ENCODE measurements around the gene CYP3A4.
"Not testable (repeated sequence)": the region's sequence is repeated elsewhere in the genome, so short reads cannot be mapped to it uniquely, and the experiment has no call there.

CYP3A4 gene

GRCh38 chr7:99751322-99752052, 32.5 kb downstream of the CYP3A4 start:
- DNase-seq, result not testable (repeated sequence)

GRCh38 chr7:99748846-99749579, 35.0 kb downstream of the CYP3A4 start:
- no peak for DNase-seq

DNA sequence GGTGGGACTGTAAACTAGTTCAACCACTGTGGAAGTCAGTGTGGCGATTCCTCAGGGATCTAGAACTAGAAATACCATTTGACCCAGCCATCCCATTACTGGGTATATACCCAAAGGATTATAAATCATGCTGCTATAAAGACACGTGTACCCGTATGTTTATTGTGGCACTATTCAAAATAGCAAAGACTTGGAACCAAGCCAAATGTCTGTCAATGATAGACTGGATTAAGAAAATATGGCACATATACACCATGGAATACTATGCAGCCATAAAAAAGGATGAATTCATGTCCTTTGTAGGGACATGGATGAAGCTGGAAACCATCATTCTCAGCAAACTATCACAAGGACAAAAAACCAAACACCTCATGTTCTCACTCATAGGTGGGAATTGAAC, 37.1 kb downstream of the CYP3A4 start:
- not testable (repeated sequence) for DNase-seq

DNA sequence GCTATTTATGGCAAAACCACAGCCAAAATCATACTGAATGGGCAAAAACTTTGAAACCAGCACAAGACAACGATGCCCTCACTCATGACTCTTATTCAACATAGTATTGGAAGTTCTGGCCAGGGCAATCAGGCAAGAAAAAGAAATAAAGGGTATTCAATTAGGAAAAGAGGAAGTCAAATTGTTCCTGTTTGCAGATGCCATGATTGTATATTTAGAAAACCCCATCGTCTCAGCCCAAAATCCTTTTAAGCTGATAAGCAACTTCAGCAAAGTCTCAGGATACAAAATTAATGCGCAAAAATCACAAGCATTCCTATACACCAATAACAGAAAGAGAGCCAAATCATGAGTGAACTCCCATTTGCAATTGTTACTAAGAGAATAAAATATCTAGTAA, 38.6 kb downstream of the CYP3A4 start:
- DNase-seq, result not testable (repeated sequence)

DNA sequence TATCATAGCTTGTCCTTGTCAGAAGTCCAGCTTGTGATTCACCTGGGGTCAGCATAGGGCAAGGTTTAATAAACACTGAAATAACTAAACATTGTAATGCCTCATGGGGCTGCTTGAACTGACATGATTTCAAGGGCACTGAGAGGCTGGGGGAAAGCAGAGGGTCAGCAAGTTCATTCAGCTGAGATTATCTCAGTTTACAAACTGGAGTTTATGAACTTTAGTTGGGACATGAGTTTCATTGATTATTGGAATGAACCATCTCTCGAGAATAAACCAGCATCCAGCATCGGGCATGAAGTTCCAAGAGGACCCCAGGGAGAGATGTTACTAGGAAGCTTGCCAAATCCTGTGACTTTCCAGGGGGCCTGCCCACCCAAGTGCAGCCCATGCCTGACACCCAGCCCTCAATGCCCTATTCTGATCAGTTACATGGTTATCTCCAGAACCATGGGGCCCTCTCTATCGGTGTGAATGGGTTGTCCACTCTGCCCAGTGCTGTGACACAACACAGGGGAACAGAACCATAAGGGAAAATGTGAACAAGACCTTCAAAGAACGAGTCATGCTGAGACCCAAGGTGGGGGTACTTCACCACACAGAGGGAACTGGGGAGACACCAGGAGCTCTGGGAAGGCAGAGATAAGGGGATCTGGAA, 41.1 kb downstream of the CYP3A4 start:
- no peak for DNase-seq

- no peak for DNase-seq
These were observed 42.6 kb downstream of the CYP3A4 start for GRCh38 chr7:99741441-99741795.

- no peak for DNase-seq
These were observed 43.2 kb downstream of the CYP3A4 start for GRCh38 chr7:99740573-99741440.

- DNase-seq, result no peak
These were observed 44.0 kb downstream of the CYP3A4 start for GRCh38 chr7:99739699-99740572.

GRCh38 chr7:99737726-99738125, 46.3 kb downstream of the CYP3A4 start:
- DNase-seq, result no peak

DNA sequence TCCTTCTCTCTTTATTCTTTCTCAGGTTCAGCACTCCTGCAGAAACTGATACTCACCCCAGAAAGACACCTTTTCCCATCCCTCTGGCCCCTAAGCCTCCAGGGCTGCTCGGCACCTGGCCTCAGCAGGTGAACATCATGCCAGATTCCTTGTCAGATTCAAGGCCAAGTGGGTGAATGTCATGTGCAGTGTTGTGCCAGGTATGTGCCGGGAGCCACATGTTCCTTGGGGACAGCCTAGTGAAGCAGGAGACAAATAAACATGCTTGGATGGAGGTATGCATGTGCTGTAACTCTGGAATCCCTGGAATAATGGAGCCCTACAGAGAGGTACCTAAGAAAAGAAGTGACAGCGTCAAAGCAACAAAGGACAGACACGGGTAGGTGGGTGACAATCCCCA, 47.3 kb downstream of the CYP3A4 start:
- not testable (repeated sequence) for DNase-seq

DNA sequence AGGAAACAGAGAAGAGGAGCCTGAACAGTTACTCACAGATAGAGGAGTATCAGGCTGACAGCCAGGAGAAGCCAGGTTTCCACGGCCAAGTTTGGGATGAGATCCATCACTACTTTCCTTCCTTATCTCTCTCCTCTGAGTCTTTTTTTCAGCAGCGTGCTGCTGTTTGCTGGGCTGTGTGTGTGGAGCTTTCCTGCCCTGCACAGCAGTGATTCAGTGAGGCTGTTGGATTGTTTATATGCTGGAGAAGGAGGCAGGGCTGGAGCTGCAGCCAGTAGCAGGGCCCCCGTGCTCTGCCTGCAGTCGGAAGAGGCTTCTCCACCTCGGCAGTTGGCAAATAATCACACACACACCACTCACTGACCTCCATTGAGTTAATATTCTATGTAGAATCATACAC, 49.0 kb downstream of the CYP3A4 start, which contains the start of gene CYP3A7:
Gene CYP3A7, minus strand, starts transcription at position 210 of the 400 bp plus-strand sequence. Its CDS starts 103 bp downstream, at position 107.
- no peak for DNase-seq

DNA sequence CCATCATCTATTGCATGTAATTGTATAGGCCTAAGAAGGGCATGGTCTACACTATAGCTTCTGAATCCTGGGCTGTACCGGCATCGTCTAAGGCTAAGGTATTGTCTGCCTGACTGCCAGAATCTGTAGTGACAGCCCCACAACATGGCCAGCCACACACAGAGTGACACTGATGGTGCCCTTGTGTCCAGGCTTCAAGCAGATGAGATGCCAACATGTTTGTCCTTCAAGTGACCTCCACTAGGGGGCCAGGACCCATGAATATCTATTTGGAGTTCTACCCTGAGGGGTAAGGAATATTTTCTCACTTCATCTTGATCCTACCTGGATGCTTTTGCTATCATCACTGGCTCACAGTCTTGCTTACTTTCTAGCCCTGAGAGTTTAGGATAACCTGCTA, 50.5 kb downstream of the CYP3A4 start:
- DNase-seq, result no peak

- no peak for DNase-seq
These were observed 51.0 kb downstream of the CYP3A4 start for GRCh38 chr7:99733003-99733402.

GRCh38 chr7:99731638-99732374, 52.2 kb downstream of the CYP3A4 start:
- no peak for DNase-seq

DNA sequence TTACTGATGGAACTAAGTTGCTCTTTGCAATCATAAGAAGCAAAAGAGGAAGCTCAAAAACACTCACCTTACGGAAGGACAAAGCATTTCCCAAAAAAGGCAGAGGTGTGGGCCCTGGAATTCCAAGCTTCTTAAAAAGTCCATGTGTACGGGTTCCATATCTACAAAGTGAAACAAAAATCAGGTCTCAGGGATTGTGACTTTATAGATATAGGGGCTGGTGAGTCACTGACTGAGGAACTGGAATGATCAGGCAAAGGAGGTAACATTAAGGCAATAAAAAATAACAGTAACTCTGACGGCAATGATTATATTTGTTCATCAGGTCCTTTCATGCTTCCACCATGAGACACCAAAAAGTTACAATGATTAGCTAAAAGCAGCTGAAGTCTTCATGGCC, 53.0 kb downstream of the CYP3A4 start:
- DNase-seq, result no peak

DNA sequence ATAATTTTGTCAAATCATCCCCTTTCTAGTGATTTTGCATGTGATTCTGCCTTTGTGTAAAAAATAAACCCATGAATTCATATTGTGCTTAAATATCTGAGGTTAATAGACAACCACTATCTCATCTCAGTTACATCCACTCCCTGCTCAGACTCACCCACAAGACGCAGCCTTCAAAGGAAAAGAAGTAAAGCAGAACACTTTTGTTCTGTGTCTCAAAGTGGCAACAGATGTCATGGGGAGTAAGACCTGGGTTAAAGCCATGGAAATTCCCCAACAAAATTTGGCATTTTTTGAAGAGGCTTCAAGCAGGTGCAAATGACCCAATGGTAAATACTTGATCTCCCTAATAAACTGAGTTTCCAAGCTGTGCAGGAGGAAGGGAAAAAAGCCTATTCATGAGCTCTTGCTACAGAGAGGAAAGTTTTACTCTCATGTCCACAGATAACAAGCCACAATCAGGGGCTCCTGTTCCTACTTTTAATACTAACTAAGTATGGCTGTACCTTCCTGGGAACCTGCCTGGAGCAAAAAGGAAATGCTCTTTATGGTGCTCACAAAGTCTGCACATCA, 53.7 kb downstream of the CYP3A4 start:
- no peak for DNase-seq

DNA sequence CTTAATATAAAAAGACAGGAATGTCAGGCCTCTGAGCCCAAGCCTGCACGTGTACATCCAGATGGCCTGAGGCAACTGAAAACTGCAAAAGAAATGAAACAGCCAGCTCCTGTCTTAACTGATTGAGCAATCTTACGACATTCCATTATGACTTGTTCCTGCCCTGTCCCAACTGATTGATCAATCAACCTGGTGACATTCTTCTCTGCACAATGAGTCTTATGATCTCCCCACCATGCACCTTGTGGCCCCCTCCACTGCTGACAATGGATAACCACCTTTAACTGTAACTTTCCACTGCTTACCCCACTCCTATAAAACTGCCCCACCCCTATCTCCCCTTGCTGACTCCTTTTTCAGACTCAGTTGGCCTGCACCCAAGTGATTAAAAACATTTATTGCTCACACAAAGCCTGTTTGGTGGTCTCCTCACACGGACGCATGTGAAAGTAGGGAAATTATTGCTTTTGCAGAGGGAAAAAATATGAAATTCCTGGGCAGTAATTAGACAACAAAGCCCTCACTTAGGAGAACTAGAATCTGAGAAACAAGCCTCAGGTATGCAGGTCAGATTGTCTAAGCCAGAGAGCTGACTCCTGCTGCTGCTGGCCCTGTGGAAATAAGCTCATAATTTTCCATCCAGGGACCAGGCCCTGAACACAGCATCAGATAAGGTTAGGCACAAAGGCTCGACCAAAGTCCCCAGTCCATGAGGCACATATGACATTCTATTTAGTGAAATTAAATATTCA, 54.3 kb downstream of the CYP3A4 start:
- DNase-seq, result no peak

DNA sequence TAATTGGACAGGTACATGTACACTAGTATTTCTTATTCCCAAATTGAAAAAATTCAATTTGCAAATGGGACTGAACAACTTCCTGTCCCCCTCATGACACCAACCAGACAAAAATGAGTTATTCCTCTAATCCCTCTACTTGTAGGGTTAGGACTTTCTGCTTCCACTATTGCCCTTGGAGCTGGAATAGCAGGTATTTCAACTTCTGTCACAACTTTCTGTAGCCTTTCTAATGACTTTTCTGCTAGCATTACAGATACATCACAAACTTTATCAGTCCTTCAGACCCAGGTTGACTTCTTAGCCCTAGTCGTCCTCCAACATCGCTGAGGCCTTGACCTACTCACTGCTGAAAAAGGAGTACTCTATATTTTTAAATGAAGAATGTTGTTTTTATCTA, 55.4 kb downstream of the CYP3A4 start:
- no peak for DNase-seq

GRCh38 chr7:99723201-99723600, 60.8 kb downstream of the CYP3A4 start:
- not testable (repeated sequence) for DNase-seq

Measured in stimulated activated naive CD4-positive, alpha-beta T cell (primary cell).